D721Med (cell line): Measurements from ENCODE around the gene DENND6B.

Experiments
- DNase-seq: peaks from one replicate; pipeline ENCODE4 v3.0.0; 2011; ENCODE audit warnings: low spot score; ENCODE audit not compliant: insufficient read length
- FAIRE-seq: peaks from 2 replicates; lab custom pipeline; 2011; peaks lifted over from hg19 to GRCh38; lab: Jason Lieb, UNC
- TF ChIP-seq, protein P1 (sequence below): IDR thresholded peaks from 2 replicates; pipeline ENCODE4 v1.5.1; 2012; ENCODE audit warnings: mild to moderate bottlenecking, control low read depth; ENCODE audit not compliant: insufficient read depth; ENCODE audit errors: missing control alignments

DENND6B gene

DNA sequence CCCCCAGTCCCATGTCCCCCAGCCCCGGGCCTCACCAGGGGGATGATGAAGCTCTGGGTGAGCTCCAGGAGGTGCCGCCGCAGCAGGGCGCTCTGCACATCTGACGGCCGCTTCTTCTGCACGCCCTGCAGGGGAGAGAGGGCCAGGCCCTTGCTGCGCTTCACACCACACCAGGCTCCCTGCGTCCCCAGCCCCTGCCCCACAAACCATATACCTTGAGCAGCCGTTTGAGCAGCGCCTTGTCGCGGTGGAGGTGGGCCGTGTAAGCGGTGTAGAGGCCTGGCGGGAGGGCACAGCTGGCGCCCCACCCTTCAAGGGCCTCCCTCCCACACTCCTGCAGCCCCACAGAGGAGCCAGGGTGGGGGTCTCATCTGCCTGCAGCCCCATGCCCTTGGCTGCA, 13.2 kb downstream of the DENND6B start:
- DNase-seq, result no peak
- FAIRE-seq, result no peak
- TF ChIP-seq, protein P1, sequence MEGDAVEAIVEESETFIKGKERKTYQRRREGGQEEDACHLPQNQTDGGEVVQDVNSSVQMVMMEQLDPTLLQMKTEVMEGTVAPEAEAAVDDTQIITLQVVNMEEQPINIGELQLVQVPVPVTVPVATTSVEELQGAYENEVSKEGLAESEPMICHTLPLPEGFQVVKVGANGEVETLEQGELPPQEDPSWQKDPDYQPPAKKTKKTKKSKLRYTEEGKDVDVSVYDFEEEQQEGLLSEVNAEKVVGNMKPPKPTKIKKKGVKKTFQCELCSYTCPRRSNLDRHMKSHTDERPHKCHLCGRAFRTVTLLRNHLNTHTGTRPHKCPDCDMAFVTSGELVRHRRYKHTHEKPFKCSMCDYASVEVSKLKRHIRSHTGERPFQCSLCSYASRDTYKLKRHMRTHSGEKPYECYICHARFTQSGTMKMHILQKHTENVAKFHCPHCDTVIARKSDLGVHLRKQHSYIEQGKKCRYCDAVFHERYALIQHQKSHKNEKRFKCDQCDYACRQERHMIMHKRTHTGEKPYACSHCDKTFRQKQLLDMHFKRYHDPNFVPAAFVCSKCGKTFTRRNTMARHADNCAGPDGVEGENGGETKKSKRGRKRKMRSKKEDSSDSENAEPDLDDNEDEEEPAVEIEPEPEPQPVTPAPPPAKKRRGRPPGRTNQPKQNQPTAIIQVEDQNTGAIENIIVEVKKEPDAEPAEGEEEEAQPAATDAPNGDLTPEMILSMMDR, result no peak

DNA sequence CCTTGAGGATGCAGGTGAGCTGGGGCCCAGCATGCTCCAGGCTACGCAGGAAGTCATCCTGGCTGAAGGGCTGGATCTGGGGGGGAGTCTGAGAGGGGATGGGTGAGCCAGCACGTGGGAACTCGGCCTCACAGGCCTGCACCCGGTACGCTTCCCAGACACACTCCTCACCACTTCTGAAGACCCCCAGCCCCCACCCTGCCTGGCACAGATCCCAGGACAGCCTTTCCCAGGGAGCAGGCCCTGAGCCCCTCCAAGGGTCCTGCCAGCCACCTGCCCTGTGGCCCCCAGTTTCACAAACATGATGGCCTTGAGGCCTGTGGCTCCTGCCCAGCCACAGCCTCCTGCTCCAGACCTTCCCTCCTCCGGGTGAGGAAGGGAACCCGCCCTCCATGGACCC, 13.8 kb downstream of the DENND6B start:
- no peak for FAIRE-seq
- TF ChIP-seq, protein P1, result no peak
- DNase-seq, result no peak

DNA sequence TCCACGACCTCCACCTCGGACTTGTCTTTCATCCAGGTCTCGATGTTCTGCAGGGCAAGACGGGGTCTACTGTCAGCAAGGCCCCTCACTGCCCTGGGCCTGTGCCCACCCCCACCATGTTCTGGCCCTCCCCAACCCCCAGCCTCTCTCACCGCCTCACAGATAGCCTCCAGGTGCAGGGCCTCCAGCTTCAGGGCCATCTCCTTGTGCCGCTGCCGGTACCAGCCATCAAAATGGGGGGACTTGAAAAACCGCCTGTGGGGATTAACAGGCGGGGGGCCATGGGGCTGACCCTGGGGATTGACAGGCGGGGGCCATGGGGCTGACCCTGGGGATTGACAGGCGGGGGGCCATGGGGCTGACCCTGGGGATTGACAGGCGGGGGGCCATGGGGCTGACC, 14.4 kb downstream of the DENND6B start:
- no peak for FAIRE-seq
- TF ChIP-seq, protein P1, result no peak
- DNase-seq, result no peak

DNA sequence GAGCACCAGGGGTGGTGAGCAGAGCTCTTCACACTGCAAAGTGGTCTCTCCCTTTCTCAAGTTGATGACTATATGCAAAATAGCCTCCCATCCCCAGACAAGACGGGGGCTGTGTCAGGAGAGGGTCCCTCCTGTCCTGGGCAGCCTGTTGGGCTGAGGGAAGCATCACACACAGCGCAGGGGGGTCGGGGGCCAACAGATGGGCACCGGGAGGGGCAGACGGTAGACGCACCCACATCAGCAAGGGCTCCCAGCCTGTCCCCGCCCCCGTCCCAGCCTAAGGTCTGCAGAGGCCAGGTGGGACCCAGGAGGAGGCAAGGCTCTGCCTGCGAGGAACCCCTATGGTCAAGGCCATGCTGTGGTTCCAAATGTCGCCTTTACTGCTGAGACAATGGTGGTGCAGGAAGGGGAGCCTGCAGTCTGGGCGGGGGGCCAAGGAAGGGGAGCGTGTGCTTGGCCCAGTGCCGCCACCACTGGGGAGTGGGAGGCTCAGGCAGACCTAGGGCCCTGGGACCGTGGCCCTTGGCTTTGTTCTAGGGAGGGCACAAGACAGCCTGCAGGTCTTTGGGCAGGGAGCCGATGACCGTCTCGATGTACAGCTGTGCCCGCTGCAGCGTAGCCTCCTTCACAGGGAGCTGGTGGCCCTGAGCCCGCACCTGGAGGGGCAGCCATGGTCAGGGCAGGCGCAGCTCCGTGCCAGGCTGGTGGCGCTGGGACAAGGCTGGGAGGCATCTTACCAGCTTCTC, 15.0 kb downstream of the DENND6B start:
- FAIRE-seq (no peak), DNase-seq (no peak)
- TF ChIP-seq, protein P1, result no peak

DNA sequence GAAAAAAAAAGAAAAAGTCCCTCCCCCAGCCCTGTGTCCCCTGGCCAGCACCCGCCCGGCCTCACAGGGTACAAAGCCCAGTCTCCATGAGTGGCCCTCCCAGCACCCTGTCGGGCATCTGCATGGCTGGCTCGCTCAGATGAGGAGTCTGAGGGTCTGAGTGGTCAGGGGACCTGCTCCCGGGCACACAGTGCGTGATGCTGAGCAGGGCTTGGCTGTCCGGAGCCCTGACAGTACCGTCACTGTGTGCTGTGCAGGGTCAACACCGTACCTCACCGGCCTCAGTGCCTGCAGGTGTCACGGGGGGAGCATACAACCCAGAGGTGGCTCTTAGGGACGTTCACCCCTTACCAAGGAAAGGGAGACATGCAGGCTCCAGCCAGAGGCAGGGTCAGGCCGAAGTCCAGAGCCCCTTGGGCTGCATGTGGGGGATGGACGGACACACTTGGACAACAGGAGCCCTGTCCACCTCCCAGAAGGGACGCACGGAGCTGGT, 15.8 kb downstream of the DENND6B start:
- TF ChIP-seq, protein P1, result no peak
- FAIRE-seq (no peak), DNase-seq (no peak)

DNA sequence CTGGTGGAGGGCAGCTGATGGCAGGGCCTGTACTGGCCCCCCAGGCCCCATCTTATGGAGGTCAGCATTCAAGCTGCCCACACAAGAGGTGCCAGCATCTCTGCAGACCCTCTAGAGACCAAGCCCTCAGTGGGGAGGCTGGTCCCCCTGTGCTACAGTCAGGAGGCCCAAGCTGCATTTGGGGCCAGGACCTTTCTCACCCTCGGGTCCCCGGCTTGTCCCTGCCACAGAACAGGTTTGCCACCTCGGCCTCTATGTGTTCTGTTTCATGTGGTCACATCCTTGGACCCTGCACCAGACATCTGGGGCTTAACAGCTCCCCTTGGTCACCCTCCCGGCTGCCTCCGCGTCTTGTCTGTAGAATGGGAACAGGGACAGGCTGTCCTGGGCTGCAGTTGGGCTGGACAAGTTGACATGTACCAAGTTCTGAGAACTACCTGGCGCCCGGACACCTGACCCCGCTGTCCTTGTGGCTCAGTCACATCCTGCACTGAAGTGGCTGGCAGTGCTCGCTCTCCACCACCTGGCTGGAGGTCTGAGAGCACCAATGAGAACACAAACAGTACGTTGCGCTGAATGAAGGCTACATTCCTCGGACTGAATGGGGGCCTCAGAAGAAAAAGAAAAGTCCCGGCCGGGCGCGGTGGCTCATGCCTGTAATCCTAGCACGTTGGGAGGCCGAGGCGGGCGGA, 16.6 kb downstream of the DENND6B start:
- no peak for DNase-seq
- no peak for FAIRE-seq
- TF ChIP-seq, protein P1, result no peak

DNA sequence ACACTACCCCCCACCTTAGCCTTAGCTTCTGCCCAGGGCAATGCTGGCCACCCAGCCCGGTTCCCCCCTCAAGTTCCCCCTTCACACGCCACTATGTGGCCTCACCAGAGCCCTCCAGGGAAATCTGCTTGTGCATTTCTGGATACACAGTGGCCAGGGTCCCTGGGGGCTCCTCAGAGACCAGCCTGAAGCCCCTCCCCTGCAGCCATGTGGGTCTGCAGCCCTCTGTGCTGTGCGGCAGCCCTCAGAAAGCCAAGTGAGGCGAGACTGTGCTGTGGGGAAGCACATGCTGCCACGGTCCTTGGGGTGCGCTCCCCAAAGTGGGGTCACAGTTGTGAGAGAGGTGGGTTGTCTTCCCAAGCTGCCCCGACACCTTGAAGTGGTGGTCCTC, 17.2 kb downstream of the DENND6B start:
- TF ChIP-seq, protein P1, result no peak
- FAIRE-seq (no peak), DNase-seq (no peak)
